ENCODE results near the gene SUGCT.

DNA sequence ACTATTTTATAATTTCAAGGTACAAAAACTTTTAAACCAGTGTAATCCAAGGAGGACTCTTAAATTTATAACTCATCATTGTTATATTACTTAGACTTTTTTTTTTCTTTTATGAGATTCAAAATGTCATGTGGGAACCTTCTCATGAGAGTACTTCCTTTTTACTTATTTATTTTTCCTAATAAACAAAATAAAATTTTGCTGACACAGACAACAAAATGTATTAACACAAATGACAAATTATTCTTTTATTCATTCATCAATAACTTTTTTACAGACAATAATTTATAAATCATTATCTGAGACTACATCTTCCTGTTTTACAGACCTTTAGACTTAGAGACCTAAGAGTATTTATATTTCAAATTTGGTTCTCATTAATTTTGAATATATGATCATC, 706.2 kb downstream of the SUGCT start:
- TF ChIP-seq, protein P1, sequence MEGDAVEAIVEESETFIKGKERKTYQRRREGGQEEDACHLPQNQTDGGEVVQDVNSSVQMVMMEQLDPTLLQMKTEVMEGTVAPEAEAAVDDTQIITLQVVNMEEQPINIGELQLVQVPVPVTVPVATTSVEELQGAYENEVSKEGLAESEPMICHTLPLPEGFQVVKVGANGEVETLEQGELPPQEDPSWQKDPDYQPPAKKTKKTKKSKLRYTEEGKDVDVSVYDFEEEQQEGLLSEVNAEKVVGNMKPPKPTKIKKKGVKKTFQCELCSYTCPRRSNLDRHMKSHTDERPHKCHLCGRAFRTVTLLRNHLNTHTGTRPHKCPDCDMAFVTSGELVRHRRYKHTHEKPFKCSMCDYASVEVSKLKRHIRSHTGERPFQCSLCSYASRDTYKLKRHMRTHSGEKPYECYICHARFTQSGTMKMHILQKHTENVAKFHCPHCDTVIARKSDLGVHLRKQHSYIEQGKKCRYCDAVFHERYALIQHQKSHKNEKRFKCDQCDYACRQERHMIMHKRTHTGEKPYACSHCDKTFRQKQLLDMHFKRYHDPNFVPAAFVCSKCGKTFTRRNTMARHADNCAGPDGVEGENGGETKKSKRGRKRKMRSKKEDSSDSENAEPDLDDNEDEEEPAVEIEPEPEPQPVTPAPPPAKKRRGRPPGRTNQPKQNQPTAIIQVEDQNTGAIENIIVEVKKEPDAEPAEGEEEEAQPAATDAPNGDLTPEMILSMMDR (IDR thresholded peaks at IDR 0.05; ENCODE audit: low read depth, low read length), result no peak
- no peak for TF ChIP-seq EZH2phosphoT487 (IDR thresholded peaks at IDR 0.05; ENCODE audit: low read depth)
